ENCODE measurements around the gene LEFTY1. TPM values are rescaled to one million over a fixed set of nuclear protein-coding genes. Genes with fewer than 3 reads are reported as not detected.
A peak's percentile ranks its signal among the peaks of the same experiment; 100 is the strongest.

Gene LEFTY1
- total and polyA plus RNA-seq, 9 of the 15 experiments (the other 6 are each of a cell fraction or from before 2014, with no cell fraction given), result 0.07 to 0.24 (median 0.17) TPM; not detected in 5

DNA sequence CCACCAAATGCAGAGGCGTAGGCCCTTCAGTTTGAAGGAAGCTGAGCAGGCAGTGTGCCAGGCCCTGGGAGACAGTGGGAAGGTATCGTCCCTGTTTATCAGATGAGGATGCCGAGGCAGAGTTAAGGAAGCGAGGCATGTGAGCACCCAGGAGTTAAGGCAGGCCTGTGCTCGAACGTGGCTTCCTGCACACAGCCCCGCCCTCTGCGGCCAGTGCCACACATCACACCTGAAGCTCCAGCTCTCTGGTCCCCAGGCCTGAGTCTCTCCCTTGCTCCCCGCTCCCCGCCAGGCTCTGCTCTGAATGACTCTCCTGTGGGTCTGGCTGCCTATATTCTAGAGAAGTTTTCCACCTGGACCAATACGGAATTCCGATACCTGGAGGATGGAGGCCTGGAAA, 46.9 kb downstream of the LEFTY1 start (continued):
- TF ChIP-seq, protein P1, sequence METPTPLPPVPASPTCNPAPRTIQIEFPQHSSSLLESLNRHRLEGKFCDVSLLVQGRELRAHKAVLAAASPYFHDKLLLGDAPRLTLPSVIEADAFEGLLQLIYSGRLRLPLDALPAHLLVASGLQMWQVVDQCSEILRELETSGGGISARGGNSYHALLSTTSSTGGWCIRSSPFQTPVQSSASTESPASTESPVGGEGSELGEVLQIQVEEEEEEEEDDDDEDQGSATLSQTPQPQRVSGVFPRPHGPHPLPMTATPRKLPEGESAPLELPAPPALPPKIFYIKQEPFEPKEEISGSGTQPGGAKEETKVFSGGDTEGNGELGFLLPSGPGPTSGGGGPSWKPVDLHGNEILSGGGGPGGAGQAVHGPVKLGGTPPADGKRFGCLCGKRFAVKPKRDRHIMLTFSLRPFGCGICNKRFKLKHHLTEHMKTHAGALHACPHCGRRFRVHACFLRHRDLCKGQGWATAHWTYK (CRISPR knock-in tag; IDR thresholded peaks at IDR 0.05), result peak; percentile 17; the same call in 1 of the 2 replicates
- TF ChIP-seq MAZ (CRISPR knock-in tag; conservative IDR thresholded peaks at IDR 0.05 in 1 of 2, IDR thresholded peaks at IDR 0.05 in 1 of 2) (no peak), ZNF785 (CRISPR knock-in tag; IDR thresholded peaks at IDR 0.05) (no peak)
- TF ChIP-seq, protein P2, sequence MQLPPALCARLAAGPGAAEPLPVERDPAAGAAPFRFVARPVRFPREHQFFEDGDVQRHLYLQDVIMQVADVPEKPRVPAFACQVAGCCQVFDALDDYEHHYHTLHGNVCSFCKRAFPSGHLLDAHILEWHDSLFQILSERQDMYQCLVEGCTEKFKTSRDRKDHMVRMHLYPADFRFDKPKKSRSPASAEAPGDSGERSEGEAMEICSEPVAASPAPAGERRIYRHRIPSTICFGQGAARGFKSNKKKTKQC (CRISPR knock-in tag; IDR thresholded peaks at IDR 0.05), result no peak

GRCh38 chr1:225840713-225841112, 48.2 kb downstream of the LEFTY1 start:
- H3K9me3 ChIP-seq (replicated peaks; ENCODE audit: control insufficient read depth, insufficient read depth, low read depth, low read length), result no peaks in the 10 kb centered on the region
- FAIRE-seq (no peak), DNase-seq (ENCODE audit: extremely low read depth in 1 of 4, low spot score in 3 of 4) (no peak), ATAC-seq (no peak)
- no peak overlapping the region for H3K4me3 ChIP-seq
- WGBS (ENCODE audit: insufficient coverage, low coverage, missing lambda C conversion rate), result 63% methylated on average over 4 of the region's 4 CpGs
- in situ Hi-C loops (cut with MboI) (loop anchor here (10.0 kb wide), 1 partner anchor 366 kb away; no protein-coding TSS in a partner anchor), intact Hi-C loops (cut with micrococcal nuclease) (loop anchor here (10.0 kb wide), 2 partner anchors 134 to 186 kb away; partner anchors contain the start of gene ENAH)
- H3K27ac ChIP-seq (ENCODE audit: extremely low read depth, low read depth, low read length), result no peak overlapping the region
- H3K36me3 ChIP-seq (ENCODE audit: control insufficient read depth, insufficient read depth, low read length), result no peaks in the 10 kb centered on the region; the same call in 2 of the 3 replicates
- no TSS peak for BruUV-seq (replicated peaks)
- no peaks in the 10 kb centered on the region for H3K27me3 ChIP-seq (ENCODE audit: control insufficient read depth in 2 of 2, insufficient read depth in 2 of 2, low read length in 2 of 2)
- H2AFZ ChIP-seq (ENCODE audit: low read depth, low read length), result no peak overlapping the region
- H3K9me1 ChIP-seq (ENCODE audit: control insufficient read depth, insufficient read depth, low read length), result no peaks in the 10 kb centered on the region
- H3K79me2 ChIP-seq (ENCODE audit: control insufficient read depth, insufficient read depth, low read length), result no peaks in the 10 kb centered on the region
- H3K4me2 ChIP-seq (ENCODE audit: insufficient read depth, low read length), result no peak overlapping the region
- CTCF ChIA-PET (ENCODE audit: low intra/inter-chr PET ratio), result no interaction called here
- peaks cover 0 to 11% of the 10 kb centered on the region in 2 experiments; a peak in 2 of 5 replicates for H3K4me1 ChIP-seq (replicated peaks in 1 of 2; ENCODE audit: control insufficient read depth in 2 of 2, insufficient read depth in 2 of 2, low read length in 2 of 2)
- POLR2A ChIA-PET, result no interaction called here
- no peak overlapping the region for H3K9ac ChIP-seq (ENCODE audit: insufficient read depth in 1 of 2, low read depth in 2 of 2, low read length in 2 of 2)
- TF ChIP-seq ESRRA (IDR thresholded peaks at IDR 0.05; ENCODE audit: borderline replicate concordance, low read depth) (no peak), MAFG (tag; conservative IDR thresholded peaks at IDR 0.05) (peak; percentile 50), SIN3B (IDR thresholded peaks at IDR 0.05; ENCODE audit: low read depth) (no peak), ZEB2 (IDR thresholded peaks at IDR 0.05) (no peak), POLR2AphosphoS2 (IDR thresholded peaks at IDR 0.05; ENCODE audit: low read length) (peak; percentile 48; the same call in 1 of the 2 replicates), MEIS2 (IDR thresholded peaks at IDR 0.05; ENCODE audit: partially characterized antibody) (no peak), ZFP36 (IDR thresholded peaks at IDR 0.05; ENCODE audit: low read depth, low read length, partially characterized antibody) (no peak), C11orf30 (IDR thresholded peaks at IDR 0.05; ENCODE audit: low read depth) (peak; percentile 65; the same call in 1 of the 2 replicates), ETV5 (CRISPR knock-in tag; IDR thresholded peaks at IDR 0.05; ENCODE audit: low read depth) (no peak), ZNF316 (IDR thresholded peaks at IDR 0.05) (peak; percentile 80), RBM14 (IDR thresholded peaks at IDR 0.05; ENCODE audit: borderline replicate concordance, insufficient read depth, low read depth, low read length) (no peak)
- TF ChIP-seq, protein P3, sequence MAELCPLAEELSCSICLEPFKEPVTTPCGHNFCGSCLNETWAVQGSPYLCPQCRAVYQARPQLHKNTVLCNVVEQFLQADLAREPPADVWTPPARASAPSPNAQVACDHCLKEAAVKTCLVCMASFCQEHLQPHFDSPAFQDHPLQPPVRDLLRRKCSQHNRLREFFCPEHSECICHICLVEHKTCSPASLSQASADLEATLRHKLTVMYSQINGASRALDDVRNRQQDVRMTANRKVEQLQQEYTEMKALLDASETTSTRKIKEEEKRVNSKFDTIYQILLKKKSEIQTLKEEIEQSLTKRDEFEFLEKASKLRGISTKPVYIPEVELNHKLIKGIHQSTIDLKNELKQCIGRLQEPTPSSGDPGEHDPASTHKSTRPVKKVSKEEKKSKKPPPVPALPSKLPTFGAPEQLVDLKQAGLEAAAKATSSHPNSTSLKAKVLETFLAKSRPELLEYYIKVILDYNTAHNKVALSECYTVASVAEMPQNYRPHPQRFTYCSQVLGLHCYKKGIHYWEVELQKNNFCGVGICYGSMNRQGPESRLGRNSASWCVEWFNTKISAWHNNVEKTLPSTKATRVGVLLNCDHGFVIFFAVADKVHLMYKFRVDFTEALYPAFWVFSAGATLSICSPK (IDR thresholded peaks at IDR 0.05; ENCODE audit: borderline replicate concordance), result no peak
- H4K20me1 ChIP-seq (replicated peaks; ENCODE audit: control insufficient read depth, insufficient read depth, low read length), result no peaks in the 10 kb centered on the region

All from K562 (cell line).